IMR-90 (cell line): ENCODE results near the gene ARL4A. TPM values are rescaled to one million over a fixed set of nuclear protein-coding genes. Genes with fewer than 3 reads are reported as not detected.

ENCODE experiments used
- ATAC-seq: fragments of 200-7000 bp; cut with Tn5 transposase; 2 replicates; pipeline ENCODE4 v1.9.1; 2020; ENCODE audit warnings: low read depth, mild to moderate bottlenecking, moderate library complexity
- BruUV-seq: library from RNA; stranded (reverse); fragments of 400-500 nt; replicated peaks from 2 replicates; lab custom pipeline; 2021; lab: Mats Ljungman, UMichigan
- CTCF ChIA-PET: fragments of 300-600 bp; formaldehyde crosslinking; extraction: SDS; loops from one replicate; lab custom pipeline; 2021; ENCODE audit warnings: antibody characterized with exemption; lab: Yijun Ruan, JAX
- POLR2A ChIA-PET: fragments of 300-600 bp; sonication (Branson Sonifier 250); formaldehyde crosslinking; loops from one replicate; lab custom pipeline; 2022; ENCODE audit warnings: antibody characterized with exemption; ENCODE audit not compliant: unreplicated experiment; lab: Charles Lee
- DNase-seq: peaks from one replicate; pipeline ENCODE4 v3.0.0; 2013
- H2AFZ ChIP-seq: replicated peaks from 2 replicates; pipeline ENCODE3; 2013; ENCODE audit warnings: low read length, mild to moderate bottlenecking; ENCODE audit not compliant: poor library complexity
- H2AK5ac ChIP-seq: 2 replicates; pipeline ENCODE4 v1.6.1; 2013; ENCODE audit warnings: low read depth, low read length, inconsistent platforms
- H2AK9ac ChIP-seq: replicated peaks from 2 replicates; pipeline ENCODE3; 2013; ENCODE audit warnings: mild to moderate bottlenecking, low read depth, low read length, moderate library complexity; ENCODE audit not compliant: poor library complexity
- H2BK120ac ChIP-seq: 2 replicates; pipeline ENCODE4 v1.6.1; 2013; ENCODE audit warnings: low read depth, low read length, inconsistent platforms
- H2BK15ac ChIP-seq: 3 replicates; pipeline ENCODE4 v1.6.1; 2013; ENCODE audit warnings: low read depth, low read length, inconsistent platforms
- H2BK20ac ChIP-seq: 2 replicates; pipeline ENCODE4 v1.6.1; 2013; ENCODE audit warnings: low read depth, mild to moderate bottlenecking, inconsistent platforms, low read length, moderate library complexity
- H2BK5ac ChIP-seq: 2 replicates; pipeline ENCODE4 v1.6.1; 2013; ENCODE audit warnings: mild to moderate bottlenecking, low read depth, low read length, inconsistent platforms; ENCODE audit not compliant: poor library complexity, severe bottlenecking
- H3K14ac ChIP-seq: replicated peaks from 2 replicates; pipeline ENCODE4 v1.6.1; 2013; ENCODE audit warnings: low read depth, low read length, inconsistent platforms
- H3K18ac ChIP-seq: 2 replicates; pipeline ENCODE4 v1.6.1; 2013; ENCODE audit warnings: low read depth, low read length, control low read depth
- H3K23ac ChIP-seq: 2 replicates; pipeline ENCODE4 v1.6.1; 2013; ENCODE audit warnings: low read depth, low read length, inconsistent platforms
- H3K27ac ChIP-seq: 2 replicates; pipeline ENCODE4 v1.5.1; 2013; ENCODE audit warnings: mild to moderate bottlenecking, control low read depth, low read length; ENCODE audit not compliant: insufficient read depth
- H3K27me3 ChIP-seq: 2 replicates; pipeline ENCODE4 v1.6.1; 2013; ENCODE audit warnings: low read length; ENCODE audit not compliant: control insufficient read depth, insufficient read depth
- H3K36me3 ChIP-seq: 2 replicates; pipeline ENCODE4 v1.6.1; 2013; ENCODE audit warnings: low read length, mixed read lengths; ENCODE audit not compliant: control insufficient read depth, insufficient read depth
- H3K4ac ChIP-seq: 2 replicates; pipeline ENCODE4 v1.6.1; 2013; ENCODE audit warnings: low read depth, low read length, inconsistent platforms
- H3K4me1 ChIP-seq: 2 replicates; pipeline ENCODE4 v1.6.1; 2013; ENCODE audit warnings: low read length, mixed read lengths; ENCODE audit not compliant: control insufficient read depth, insufficient read depth
- H3K4me2 ChIP-seq: 2 replicates; pipeline ENCODE4 v1.6.1; 2013; ENCODE audit warnings: low read depth, mild to moderate bottlenecking, control low read depth, low read length, moderate library complexity
- H3K4me3 ChIP-seq: 2 replicates; pipeline ENCODE4 v1.5.1; 2013; ENCODE audit warnings: low read depth, mild to moderate bottlenecking, control low read depth, low read length, moderate library complexity; ENCODE audit not compliant: insufficient read depth
- H3K56ac ChIP-seq: 2 replicates; pipeline ENCODE4 v1.6.1; 2013; ENCODE audit warnings: low read length, inconsistent platforms; ENCODE audit not compliant: insufficient read depth; ENCODE audit errors: extremely low read depth
- H3K79me1 ChIP-seq, 2 experiments: 2 replicates each; pipeline ENCODE4 v1.6.1; 2013; ENCODE audit warnings: low read length in 2 of 2, inconsistent platforms in 1 of 2, low read depth in 1 of 2
- H3K9ac ChIP-seq: 2 replicates; pipeline ENCODE4 v1.6.1; 2013; ENCODE audit warnings: low read depth, low read length, control low read depth
- H3K9me1 ChIP-seq: 2 replicates; pipeline ENCODE4 v1.6.1; 2013; ENCODE audit warnings: low read length, inconsistent platforms; ENCODE audit not compliant: insufficient read depth
- H3K9me3 ChIP-seq: 2 replicates; pipeline ENCODE4 v1.6.1; 2013; ENCODE audit warnings: low read length; ENCODE audit not compliant: control insufficient read depth, insufficient read depth
- H4K20me1 ChIP-seq: 2 replicates; pipeline ENCODE4 v1.6.1; 2013; ENCODE audit warnings: low read length, inconsistent platforms; ENCODE audit not compliant: insufficient read depth
- H4K5ac ChIP-seq: 2 replicates; pipeline ENCODE4 v1.6.1; 2013; ENCODE audit warnings: mild to moderate bottlenecking, low read depth, low read length, control low read depth
- H4K8ac ChIP-seq, 2 experiments: 2 replicates each; pipeline ENCODE4 v1.6.1; 2013; ENCODE audit warnings: low read depth in 2 of 2, low read length in 2 of 2, control low read depth in 1 of 2, inconsistent platforms in 1 of 2
- H4K91ac ChIP-seq: 2 replicates; pipeline ENCODE4 v1.6.1; 2013; ENCODE audit warnings: low read depth, low read length, inconsistent platforms; ENCODE audit not compliant: insufficient read depth
- CEBPB ChIP-seq: IDR thresholded peaks from 2 replicates; pipeline ENCODE4 v1.6.1; 2012; ENCODE audit warnings: low read depth, low read length, improper control_type of control experiment
- MAZ ChIP-seq: IDR thresholded peaks from 2 replicates; pipeline ENCODE4 v1.6.1; 2012; ENCODE audit warnings: low read depth, mild to moderate bottlenecking, low read length, improper control_type of control experiment, moderate library complexity, borderline replicate concordance
- WGBS, 2 experiments: methylation state at CpG; one replicate each; pipeline versions ENCODE4 v1.1.5 to v1.1.7; 2013; ENCODE audit warnings: missing lambda C conversion rate in 2 of 2; ENCODE audit not compliant: insufficient read length in 1 of 2; ENCODE audit errors: extremely low coverage in 2 of 2; 5-methylcytosine and 5-hydroxymethylcytosine counted together
- dilution Hi-C: fragments of 300-500 bp; cut with HindIII; formaldehyde crosslinking; loops from one replicate; pipeline ENCODE4 v1.14.3; 2018; ENCODE audit warnings: low sequenced_read_pairs; ENCODE audit not compliant: unreplicated experiment
- in situ Hi-C: fragments of 300-500 bp; cut with MboI; formaldehyde crosslinking; loops from 3 replicates; pipeline ENCODE4 v1.14.3; 2019; ENCODE audit warnings: low sequenced_read_pairs, inconsistent platforms, mixed read lengths
- intact Hi-C: fragments of 100-400 bp; cut with micrococcal nuclease; formaldehyde crosslinking; loops from 2 replicates; pipeline ENCODE4 v1.10.0; 2022
- polyA plus RNA-seq, 3 experiments: library from polyadenylated mRNA; depleted of rRNA; stranded (reverse); fragments of >200 nt; gene quantifications; 2 replicates each; pipeline ENCODE4 v1.2.3, GENCODE V29; 2012; ENCODE audit warnings: low replicate concordance in 1 of 3
- total RNA-seq: library from RNA; depleted of rRNA; stranded (reverse); fragments of >200 nt; gene quantifications from 2 replicates; pipeline ENCODE4 v1.2.3, GENCODE V29; 2012

Gene ARL4A
- total and polyA plus RNA-seq, 2 of the 4 experiments (the other 2 are of a cell fraction), result 13.7 to 22.4 TPM

DNA sequence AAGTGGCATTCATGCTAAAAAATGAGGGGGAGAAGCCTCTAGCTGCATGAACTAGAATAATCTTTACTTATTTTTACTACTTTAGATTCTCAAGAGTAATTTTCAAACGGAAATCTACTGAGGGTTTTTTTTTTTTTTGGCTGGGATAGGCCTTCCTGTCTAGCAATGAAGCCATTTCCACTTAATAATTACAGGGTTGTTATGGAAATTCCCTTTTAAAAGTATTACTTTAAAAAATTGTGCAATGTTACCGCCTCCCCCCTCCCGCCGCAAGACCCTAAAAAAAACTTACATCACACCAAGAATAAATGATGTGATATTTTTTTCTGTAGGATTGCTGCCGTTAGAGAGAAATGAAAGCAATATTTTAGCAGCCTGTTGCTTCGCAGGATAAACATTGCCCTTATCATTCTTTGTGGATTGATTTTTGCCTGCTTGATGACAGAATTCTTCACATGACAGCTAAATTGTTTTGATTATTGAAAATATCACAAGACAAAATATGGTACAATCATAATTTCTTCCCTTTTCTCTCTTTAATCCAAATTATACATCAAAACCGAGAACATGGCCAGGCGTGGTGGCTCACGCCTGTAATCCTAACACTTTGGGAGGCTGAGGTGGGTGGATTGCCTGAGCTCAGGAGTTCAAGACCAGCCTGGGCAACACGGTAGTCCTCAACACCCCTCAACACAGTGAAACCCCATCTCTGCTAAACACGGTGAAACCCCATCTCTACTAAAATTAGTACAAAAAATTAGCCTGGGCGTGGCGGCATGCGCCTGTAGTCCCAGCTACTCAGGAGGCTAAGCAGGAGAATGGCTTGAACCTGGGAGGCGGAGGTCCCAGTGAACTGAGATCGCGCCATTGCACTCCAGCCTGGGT lies 32.8 kb downstream of the ARL4A start:
- Histone ChIP-seq H4K5ac (no peak overlapping the region; the same call in 1 of the 2 replicates), H4K91ac (peak overlapping the region; percentile 57), H3K4me1 (peaks cover 9% of the 10 kb centered on the region), H3K4ac (peak overlapping the region; percentile 56; the same call in 1 of the 2 replicates), H2BK15ac (peak overlapping the region; percentile 43; the same call in 1 of the 3 replicates), H3K56ac (peak overlapping the region; percentile 32; the same call in 1 of the 2 replicates), H3K4me2 (peak overlapping the region; percentile 58; the same call in 1 of the 2 replicates), H2AFZ (peak overlapping the region; percentile 54), H3K36me3 (no peaks in the 10 kb centered on the region), H3K18ac (no peak overlapping the region; the same call in 1 of the 2 replicates), H3K9me1 (peaks cover 3% of the 10 kb centered on the region; the same call in 1 of the 2 replicates), H3K14ac (peak overlapping the region; percentile 80; the same call in 1 of the 2 replicates), H3K27me3 (no peaks in the 10 kb centered on the region), H3K27ac (no peak overlapping the region), H2AK5ac (no peak overlapping the region; the same call in 1 of the 2 replicates), H2BK20ac (peak overlapping the region; percentile 89; the same call in 1 of the 2 replicates), H3K9me3 (no peaks in the 10 kb centered on the region), H4K20me1 (no peaks in the 10 kb centered on the region), H4K8ac (peak overlapping the region; percentile 57 to 86; a peak in 3 of 4 replicates), H3K9ac (no peak overlapping the region; the same call in 1 of the 2 replicates), H2AK9ac (no peak overlapping the region), H2BK120ac (peak overlapping the region; percentile 57; the same call in 1 of the 2 replicates), H2BK5ac (peak overlapping the region; percentile 90), H3K4me3 (no peak overlapping the region), H3K79me1 (no peaks in the 10 kb centered on the region), H3K23ac (peak overlapping the region; percentile 50; the same call in 1 of the 2 replicates)
- in situ Hi-C loops, result no loop called here
- ChIA-PET POLR2A (interaction anchor here (0.7 kb wide), 1 partner anchor 90 kb away, joined by 8 read pairs; no protein-coding TSS in a partner anchor), CTCF (interaction anchor here (0.6 to 1.3 kb wide), 3 partner anchors 33 to 571 kb away, joined by 3 to 4 read pairs (median 4); partner anchors contain the start of gene ARL4A)
- intact Hi-C loops, result no loop called here
- ATAC-seq, result no peak
- BruUV-seq, result no TSS peak
- dilution Hi-C loops, result no loop called here
- TF ChIP-seq MAZ (no peak), CEBPB (peak; percentile 39; the same call in 1 of the 2 replicates)
- WGBS, 2 experiments, result 96% methylated on average over 4 of the region's 17 CpGs; no CpG with 5 or more reads in 1 of the 2 experiments
- peak; percentile 17 for DNase-seq
